Activated CD4-positive, CD25-positive, alpha-beta regulatory T cell treated with anti-CD3 and anti-CD28 coated beads, Interleukin-2, amount 50 U/mL, for 24 hours (primary cell): ENCODE measurements around the gene GRIK4.

Experiments
- ATAC-seq, 2 donors: fragments of 150-1000 bp; cut with Tn5 transposase; one replicate each; pipeline ENCODE4 v1.10.0; 2021; ENCODE audit warnings: mild to moderate bottlenecking in 1 of 2, moderate library complexity in 1 of 2

The GRIK4 gene

GRCh38 chr11:120712881-120713280 lies 201.3 kb downstream of the GRIK4 start:
- ATAC-seq, result no peak

DNA sequence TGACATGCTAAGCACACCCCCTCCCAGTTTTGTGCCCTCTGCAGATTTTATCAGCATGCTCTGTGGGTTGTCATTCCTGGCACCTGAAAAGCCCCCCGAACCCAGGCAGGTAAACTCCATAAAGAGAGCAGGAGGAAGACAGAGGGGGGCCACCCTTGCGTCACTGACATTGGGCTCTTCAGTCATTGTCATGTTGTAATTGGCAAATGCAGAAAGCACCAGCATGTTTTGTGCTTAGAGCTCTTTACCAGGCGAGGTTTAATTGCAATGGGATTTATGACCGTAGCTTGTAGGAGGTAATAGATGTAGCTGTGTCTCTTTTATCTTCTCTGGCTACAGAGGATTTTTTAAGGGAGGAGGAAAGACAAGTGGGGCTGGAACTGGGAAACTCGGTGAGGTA lies 201.7 kb downstream of the GRIK4 start:
- no peak for ATAC-seq

GRCh38 chr11:120714438-120714837 lies 202.9 kb downstream of the GRIK4 start:
- no peak for ATAC-seq

GRCh38 chr11:120715239-120715638 lies 203.7 kb downstream of the GRIK4 start:
- ATAC-seq, result no peak

GRCh38 chr11:120717042-120717441 lies 205.5 kb downstream of the GRIK4 start:
- ATAC-seq, result no peak

GRCh38 chr11:120717623-120718022 lies 206.1 kb downstream of the GRIK4 start:
- ATAC-seq, result no peak

DNA sequence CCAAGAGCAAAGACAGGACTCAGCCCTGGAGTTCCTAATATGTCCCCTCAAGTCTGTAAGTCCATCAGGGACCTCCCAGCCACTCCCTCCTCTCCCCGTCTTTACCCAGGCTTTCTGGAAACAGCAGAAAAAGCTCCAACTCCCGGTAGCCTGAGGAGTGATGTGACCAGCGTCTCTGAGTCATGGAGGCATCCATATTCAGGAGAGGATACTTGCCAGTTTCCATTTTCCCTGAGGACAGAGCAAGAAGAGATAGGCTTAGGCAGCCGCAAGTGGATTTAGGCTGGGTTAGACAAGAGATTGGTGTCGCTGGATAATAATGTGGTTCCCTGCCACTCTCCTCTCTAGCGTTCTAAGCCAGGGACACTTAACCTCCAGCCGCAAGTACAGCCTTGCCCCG lies 206.6 kb downstream of the GRIK4 start:
- ATAC-seq, result no peak

- no peak for ATAC-seq
Measured at GRCh38 chr11:120719348-120719747, 207.8 kb downstream of the GRIK4 start.

DNA sequence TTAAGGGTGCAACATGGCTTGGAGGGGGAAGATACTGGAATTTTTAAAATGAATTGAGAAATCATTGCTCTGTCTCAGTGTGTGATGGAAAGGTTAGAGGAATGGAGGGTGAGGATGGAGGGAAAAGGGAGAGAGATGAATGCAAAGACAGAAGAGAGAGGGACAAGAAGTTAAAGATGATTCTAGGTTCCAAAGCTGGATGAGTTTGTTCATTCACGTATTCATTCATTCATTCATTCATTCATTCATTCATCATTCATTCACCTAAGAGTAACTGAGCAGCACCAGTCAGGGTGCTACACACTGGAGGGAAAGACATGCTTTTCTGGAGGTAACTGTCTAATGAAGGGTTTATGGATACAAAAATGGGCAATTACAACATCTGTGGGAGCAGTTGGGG lies 209.2 kb downstream of the GRIK4 start:
- ATAC-seq, result no peak

DNA sequence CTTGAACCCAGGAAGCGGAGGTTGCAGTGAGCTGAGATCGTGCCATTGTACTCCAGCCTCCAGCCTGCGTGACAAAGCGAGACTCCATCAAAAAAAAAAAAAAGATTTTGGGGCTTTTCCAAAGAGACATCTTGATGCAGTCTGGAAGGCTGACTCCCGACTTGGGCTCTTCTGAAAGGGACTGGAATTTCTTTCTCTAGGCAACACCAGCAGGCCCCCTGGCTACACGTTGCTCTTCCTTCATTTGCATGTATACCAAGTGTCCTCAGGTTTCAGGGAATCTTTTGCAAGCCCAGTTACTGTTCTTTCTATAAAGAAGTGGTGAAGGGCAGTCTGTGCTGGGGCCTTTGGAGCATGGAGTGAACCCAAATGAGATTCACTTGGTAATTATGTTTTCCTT lies 211.0 kb downstream of the GRIK4 start:
- ATAC-seq, result no peak

DNA sequence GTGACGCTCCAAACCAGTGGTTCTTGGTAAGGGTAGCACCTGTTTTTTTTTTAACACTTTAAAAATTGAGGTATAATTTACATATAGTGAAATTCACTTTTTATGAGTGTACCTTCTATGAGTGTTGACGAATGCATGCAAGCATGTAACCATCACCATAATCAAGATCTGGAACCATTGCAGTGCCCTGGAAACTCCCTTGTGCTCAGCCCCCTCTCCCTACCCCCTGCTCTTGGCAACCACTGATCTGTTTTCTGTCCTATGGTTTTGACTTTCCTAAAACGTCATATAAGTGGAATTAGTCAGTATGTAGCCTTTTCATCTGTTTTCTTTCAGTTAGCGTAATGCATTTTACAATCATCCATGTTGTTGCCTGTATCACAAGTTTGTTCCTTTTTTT lies 212.2 kb downstream of the GRIK4 start:
- ATAC-seq, result no peak

DNA sequence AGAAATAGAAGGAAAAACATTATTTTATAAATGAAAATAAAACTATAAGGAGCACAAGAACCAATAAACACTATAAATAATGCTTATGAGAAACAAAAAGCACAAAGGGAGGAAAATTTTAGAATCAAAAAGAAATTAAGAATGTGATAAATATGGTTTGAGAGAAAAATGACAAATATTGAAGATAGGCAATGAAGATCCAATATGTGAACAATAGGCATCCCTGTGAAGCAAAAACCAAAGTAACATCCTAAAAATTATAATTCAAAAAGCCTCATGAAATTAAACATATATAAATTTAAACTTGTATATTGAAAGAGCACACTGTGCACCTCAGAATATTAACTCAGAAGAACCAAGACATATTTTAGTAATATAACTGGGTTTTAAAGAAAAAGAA lies 216.2 kb downstream of the GRIK4 start:
- no peak for ATAC-seq

DNA sequence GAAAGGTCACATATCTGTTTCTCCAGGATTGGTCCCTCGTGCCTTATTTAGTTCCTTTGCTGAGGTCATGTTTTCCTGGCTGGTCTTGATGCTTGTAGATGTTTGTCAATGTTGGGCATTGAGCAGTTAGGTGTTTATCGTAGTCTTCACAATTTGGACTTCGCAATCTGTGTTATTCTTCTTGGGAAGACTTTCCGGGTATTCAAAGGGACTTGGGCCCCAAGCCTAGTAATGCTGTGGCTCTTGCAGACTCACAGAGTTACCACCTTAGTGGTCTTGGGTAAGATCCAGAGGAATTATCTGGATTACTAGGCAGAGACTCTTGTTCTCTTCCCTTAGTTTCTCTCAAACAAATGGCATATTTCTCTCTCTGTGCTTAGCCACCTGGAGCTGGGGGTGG lies 223.5 kb downstream of the GRIK4 start:
- no peak for ATAC-seq

GRCh38 chr11:120738516-120739046 lies 227.0 kb downstream of the GRIK4 start:
- no peak for ATAC-seq

GRCh38 chr11:120739780-120740179 lies 228.2 kb downstream of the GRIK4 start:
- no peak for ATAC-seq

- no peak for ATAC-seq
Measured at GRCh38 chr11:120740380-120740779, 228.8 kb downstream of the GRIK4 start.

DNA sequence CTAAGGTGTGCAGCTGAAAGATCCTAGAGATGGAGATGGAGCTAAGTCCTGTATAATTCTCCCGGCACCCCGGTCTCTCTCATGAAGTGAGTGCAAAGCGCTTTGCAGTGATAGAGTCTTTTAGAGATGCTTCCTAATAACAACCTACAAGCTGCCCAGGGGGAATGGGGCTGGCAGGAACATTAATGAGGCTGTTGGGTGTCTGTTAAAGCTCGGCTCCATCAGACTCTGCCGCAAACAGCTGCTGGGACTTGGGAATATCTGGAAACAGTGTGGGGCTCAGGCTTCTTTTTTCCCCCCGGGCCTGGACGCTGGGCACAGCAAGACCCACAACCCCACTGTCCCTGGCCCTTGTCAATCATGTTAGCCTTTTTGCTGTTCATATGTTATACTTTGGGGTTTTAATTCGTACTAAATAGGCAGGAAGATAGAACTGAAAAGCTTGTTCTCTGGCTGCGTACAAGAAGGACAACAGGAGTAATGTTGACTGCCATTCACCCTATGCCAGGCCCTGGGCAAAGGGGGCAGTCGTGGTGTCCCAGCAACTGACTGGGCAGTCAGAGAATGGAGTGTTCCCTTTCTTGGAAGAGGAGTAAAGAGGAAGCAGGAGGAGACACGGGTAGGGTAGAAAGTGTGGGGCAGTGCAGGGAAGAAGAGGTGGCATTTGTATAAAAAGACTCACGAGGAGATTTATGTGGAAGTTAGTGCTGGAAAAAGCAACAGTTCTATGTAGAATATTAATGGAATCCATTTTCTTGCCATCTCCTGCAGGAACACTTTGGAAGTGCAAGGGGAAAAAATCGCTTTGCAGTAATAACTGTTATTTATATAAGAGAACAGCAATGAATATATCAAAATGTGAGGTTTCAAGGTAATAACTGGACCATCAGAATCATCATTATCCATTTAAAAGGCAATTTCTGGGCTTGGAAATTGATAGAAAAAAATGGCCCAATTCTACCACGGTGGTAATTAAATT lies 232.8 kb downstream of the GRIK4 start:
- ATAC-seq, result no peak

DNA sequence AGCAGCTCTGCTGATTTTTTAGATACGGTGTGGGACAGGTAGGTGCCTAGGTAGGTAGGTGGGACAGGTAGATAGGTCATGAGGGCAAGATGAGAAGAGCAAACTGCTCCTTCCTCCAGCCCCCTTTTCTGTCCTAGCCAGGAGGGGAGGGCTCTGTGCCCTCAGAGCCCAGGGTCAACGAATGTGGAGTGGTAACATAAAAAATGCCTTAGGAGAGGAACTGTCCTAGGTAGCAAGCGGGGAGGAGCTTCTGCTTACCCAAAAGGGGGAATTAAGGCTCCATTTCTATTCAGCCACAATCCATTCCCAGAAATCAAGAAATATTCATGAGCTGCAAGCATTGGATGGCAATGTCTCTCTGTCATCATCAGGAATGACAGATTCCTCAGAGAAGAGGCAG lies 234.8 kb downstream of the GRIK4 start:
- ATAC-seq, result no peak

GRCh38 chr11:120746836-120747609 lies 235.5 kb downstream of the GRIK4 start:
- no peak for ATAC-seq

DNA sequence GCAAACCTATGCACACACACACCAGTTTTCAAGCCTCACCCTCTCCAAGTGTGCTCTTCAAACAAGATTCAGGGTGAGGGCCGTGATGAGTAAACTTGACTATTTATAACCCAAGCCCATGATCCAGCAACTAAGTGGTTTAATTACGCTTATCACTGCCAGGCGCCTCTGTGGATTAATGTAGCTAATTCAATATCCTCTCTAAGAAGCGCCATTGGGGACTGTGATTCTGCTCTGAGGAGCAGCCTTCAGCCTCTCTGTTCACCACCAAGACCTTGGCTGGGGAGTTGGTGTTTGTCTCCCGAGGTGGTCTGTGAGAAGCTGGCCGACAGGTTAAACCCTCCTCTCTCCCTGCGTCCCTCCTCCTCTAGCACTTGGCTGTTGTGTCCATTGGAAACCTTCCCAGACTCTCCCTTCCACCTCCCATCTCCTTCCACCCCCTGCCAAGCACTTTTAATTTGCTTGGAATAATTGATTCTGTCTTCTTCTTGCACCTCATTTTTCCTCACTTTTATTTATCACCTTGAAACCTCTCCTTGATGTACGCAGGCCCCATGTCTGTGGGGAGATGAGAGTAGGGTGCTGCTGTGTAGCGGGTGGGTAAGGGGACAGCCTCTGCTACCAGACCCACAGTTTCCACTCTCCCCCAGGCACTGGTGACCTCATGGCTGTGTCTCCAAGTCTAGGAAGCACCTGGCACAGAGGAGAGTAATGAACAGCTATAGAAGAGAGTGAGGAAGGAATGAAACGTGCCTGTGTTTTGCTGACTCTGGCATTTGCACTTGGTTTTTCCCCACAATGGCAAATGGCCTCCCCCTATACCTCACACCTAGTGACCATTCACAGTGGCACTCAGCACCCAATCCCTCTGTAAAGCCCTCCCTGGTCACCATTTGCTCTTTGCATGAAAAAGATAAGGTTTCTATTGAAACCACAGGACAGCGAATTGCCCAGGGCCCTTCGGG lies 236.6 kb downstream of the GRIK4 start:
- ATAC-seq, result no peak

GRCh38 chr11:120749395-120749794 lies 237.8 kb downstream of the GRIK4 start:
- no peak for ATAC-seq
